Stimulated activated CD4-positive, alpha-beta T cell treated with anti-CD3 and anti-CD28 coated beads, Interleukin-12 subunit alpha, Interleukin-12 subunit beta, amount 100 ng/mL, for 24 hours (primary cell): Measurements from ENCODE around the gene PHACTR2.

Source experiments
- DNase-seq, 2 experiments: peaks; one replicate each; pipeline ENCODE4 v3.0.0-alpha.2; 2020; ENCODE audit warnings: low read depth in 2 of 2

PHACTR2 gene

GRCh38 chr6:143741480-143741879, 63.7 kb downstream of the PHACTR2 start:
- no peak for DNase-seq

GRCh38 chr6:143742070-143742954, 64.5 kb downstream of the PHACTR2 start:
- no peak for DNase-seq

GRCh38 chr6:143742955-143743255, 65.1 kb downstream of the PHACTR2 start:
- no peak for DNase-seq

- DNase-seq, result no peak
These were observed 65.8 kb downstream of the PHACTR2 start for GRCh38 chr6:143743301-143744166.

GRCh38 chr6:143744551-143745165, 66.9 kb downstream of the PHACTR2 start:
- DNase-seq, result no peak

DNA sequence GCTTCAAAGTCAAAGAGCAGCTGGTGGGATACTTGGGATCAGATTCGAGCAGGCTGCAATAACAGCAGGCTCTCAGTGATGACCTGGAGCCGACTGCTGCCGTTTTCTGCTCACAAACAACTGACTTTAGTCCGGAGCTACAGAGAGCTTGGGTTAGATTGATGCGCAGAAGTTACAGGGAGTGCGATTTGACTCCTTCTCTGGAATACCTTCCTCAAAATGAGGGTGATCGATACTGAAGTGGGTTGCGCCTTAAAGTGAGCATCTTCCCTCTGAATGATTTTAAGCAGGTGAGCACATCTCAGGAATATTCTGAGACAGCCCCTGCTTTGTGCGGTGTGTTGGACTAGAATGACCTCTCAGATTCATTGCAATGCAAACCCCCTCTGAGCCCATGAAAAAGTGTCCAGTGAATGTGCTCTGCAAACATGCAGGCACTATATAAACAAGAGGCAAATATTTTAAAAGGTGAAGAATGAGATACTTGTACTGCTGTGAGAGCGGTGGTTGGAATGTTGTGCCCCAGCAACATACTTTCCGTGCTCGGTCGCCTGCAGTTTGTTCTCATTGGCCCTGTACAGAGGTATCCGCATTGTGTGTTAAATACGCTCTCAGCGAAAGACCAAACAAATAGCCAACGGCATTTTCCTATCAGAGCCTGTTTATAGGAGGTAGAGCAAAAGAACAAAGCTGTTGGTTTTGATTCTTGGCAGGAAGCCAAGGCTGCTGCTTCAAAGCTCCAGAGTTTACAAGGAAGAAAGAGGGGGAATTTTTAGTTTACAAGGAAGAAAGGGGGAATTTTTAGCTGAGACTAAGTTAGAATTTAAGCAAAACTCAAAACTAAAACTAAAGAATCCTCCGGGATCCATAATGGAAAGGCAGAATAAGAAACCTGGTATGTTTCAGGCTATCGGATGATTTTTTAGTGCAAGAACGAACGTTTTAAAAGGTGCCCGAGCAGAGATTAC, 67.7 kb downstream of the PHACTR2 start:
- DNase-seq, result no peak

DNA sequence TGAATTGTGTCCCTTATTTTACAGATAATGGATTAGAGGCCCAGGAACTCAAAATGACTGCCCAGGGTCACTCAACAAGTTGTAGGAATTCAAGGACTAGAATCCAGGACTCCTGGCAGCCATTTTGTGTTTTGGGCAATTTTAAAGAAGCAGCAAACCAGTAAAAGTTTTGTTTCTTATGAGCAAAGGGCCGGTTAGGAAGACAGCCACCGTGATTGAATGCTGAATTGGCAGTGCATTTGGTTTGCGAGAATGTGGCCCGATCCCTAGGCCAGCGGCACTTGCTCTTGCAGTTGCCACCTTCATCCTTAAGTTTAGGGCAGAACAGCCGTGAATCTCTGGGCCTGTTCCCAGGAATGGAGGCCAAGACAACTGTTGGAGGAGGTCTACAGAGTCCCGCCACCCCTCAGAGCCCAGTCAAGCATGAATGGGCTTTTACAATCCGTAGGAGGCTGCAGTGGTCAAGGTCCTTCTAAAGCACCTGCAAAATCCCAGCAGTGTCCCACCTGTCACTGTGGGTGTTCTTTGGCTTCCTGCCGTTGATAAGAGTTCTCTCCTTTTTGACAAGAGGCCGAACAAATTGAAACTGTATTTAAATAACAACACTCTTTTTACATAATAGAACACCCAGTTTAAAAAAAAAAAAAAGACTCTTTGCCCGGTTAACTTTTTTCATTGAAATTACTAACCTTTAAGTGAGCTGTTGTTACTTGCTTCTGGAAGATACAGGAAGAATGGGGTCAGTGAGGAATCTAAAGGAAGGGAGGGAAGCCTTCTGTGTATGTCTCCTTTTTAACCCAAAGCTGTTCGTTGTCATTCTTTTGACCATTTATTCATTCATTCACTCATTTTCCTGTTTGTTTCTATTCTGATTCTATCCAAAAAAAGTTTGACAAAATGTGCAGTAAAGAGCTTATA, 68.7 kb downstream of the PHACTR2 start:
- DNase-seq, result no peak

GRCh38 chr6:143747347-143747842, 69.6 kb downstream of the PHACTR2 start:
- DNase-seq, result no peak

GRCh38 chr6:143749891-143750290, 72.1 kb downstream of the PHACTR2 start:
- no peak for DNase-seq

DNA sequence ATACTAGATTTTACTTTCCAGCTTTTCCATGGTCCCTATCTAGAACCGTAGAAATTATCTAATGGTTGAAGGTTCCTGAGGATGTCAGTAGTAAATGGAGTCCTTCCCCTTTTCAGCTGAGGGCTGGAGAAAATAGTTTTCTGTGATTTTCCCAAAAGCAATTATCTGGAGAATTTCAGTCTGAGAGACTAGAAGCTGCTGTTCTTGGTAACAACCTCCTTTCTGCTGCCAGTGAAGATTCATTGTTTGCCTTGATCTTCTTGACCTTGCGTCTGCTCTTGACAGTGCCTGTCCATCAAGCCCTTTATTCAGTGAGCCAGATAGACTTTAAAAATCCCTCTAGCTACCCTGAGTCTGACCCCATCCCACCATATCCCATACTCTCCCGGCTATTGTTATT, 73.1 kb downstream of the PHACTR2 start:
- no peak for DNase-seq

- no peak for DNase-seq
These were observed 74.7 kb downstream of the PHACTR2 start for GRCh38 chr6:143752459-143752858.

DNA sequence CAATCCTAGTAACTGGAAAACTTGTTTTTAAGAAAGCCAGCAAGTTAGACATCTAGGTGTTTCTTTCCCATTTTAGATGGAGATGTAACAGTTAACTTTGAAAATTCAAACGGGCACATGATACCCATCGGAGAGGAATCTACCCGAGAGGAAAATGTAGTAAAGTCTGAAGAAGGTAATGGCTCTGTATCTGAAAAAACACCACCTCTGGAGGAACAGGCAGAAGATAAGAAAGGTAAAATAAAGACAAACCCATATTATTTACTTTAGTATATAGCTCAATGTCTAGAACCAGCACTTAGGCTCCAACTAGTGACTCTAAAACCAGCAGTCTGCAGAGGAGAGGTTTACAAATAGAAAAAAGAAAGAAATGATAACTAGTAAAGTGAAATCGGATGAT, 75.9 kb downstream of the PHACTR2 start:
- no peak for DNase-seq

- DNase-seq, result no peak
These were observed 76.4 kb downstream of the PHACTR2 start for GRCh38 chr6:143754204-143754603.

GRCh38 chr6:143755301-143755744, 77.6 kb downstream of the PHACTR2 start:
- no peak for DNase-seq

DNA sequence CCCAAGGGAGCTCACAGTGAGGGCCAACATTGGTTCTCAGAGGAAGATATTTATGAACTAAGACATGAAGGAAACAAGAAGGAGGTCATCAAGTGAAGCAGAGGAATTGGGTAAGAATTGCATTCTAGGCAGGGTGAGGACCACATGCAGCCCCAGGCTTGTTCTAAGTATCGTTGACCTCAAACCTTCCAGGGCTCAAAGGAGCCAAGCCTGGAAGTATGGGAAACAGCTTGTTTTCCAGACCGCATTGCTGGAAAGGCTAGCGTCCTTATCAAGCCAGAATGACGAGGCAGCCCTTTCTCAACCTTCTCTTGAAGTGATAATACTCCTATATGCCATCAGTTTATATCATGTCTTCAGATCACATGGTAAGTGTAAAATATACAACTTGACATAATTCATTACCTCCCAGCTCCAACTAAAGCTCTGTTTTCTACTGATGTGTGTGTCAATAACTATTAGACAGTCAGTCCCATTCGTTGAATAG, 79.6 kb downstream of the PHACTR2 start:
- DNase-seq, result no peak

- no peak for DNase-seq
These were observed 80.8 kb downstream of the PHACTR2 start for GRCh38 chr6:143758551-143758950.

DNA sequence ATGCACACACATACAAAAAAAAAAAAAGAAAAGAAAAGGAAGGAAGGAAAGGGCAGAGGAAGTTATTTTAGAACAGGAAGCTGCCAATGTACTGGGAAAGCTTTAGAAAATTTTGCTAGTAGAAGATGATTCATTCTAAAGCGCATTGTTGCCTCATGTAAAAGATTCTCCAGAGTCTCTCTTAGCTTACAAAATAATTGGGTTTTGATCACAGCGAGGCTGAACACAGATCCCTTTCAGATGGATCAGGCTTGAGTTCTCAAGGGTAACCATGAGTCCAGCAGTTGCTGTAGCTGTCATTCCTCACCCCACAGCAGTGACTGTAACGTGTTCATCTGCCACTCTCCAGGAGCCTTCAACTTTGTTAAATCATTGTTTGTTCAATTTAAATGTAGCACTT, 81.9 kb downstream of the PHACTR2 start:
- no peak for DNase-seq

GRCh38 chr6:143761074-143761473, 83.3 kb downstream of the PHACTR2 start:
- DNase-seq, result no peak

DNA sequence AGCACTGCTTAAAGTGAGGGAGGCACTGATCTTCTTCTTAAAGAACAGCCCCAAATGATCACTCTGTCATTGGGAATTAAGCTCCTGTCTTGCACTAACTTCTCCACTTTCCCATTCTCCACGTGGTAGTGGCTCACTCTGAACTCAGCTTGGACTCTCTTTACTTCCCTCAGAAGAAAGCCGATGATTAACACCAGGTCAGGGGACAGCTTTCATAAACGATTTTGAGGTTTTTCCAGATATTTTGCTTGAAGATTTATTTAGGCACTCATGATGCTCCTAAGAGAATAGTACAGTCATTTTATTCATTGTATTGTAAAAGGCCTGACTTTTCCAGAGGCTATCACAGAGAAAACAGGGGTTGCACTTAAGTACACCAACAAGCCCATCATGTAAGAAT, 84.4 kb downstream of the PHACTR2 start:
- no peak for DNase-seq
